HepG2 (cell line): ENCODE data around the gene SSMEM1. TPM values are rescaled to one million over a fixed set of nuclear protein-coding genes. Genes with fewer than 3 reads are reported as not detected.

Experiments
- ATAC-seq: fragments of 200-7000 bp; cut with Tn5 transposase; 3 replicates; pipeline ENCODE4 v1.9.1; 2020; ENCODE audit warnings: mild to moderate bottlenecking, moderate library complexity
- BruUV-seq: library from RNA; stranded (reverse); fragments of 400-500 nt; replicated peaks from 2 replicates; lab custom pipeline; 2021; lab: Mats Ljungman, UMichigan
- CTCF ChIA-PET: fragments of 300-600 bp; formaldehyde crosslinking; extraction: SDS; loops from one replicate; lab custom pipeline; 2021; ENCODE audit warnings: low total read pairs, inconsistent platforms, low intra/inter-chr PET ratio; lab: Yijun Ruan, JAX
- POLR2A ChIA-PET: fragments of 350-600 bp; sonication (Branson Sonifier 250); formaldehyde crosslinking; loops from one replicate; lab custom pipeline; 2020; ENCODE audit warnings: antibody characterized with exemption, inconsistent platforms; lab: Yijun Ruan, JAX
- DNase-seq: peaks from one replicate; pipeline ENCODE4 v3.0.0-alpha.2; 2015; ENCODE audit warnings: low spot score
- FAIRE-seq: peaks from 3 replicates; lab custom pipeline; 2011; peaks lifted over from hg19 to GRCh38; lab: Jason Lieb, UNC
- H2AFZ ChIP-seq: one replicate; pipeline ENCODE4 v1.6.1; 2011; ENCODE audit warnings: low read length, inconsistent platforms
- H3K27ac ChIP-seq: fragments of 300-600 bp; 3 replicates; pipeline ENCODE4 v1.8.0; 2011; ENCODE audit warnings: mixed run types, mild to moderate bottlenecking, mixed read lengths, low read length, inconsistent platforms; ENCODE audit not compliant: insufficient read depth; ENCODE audit errors: extremely low read length
- H3K27me3 ChIP-seq, 2 experiments: fragments of 200-600 bp in 1 of 2; 2 replicates in 1 of 2; 3 replicates in 1 of 2; pipeline versions ENCODE4 v1.6.0 to v1.8.0; 2011; ENCODE audit warnings: low read length in 2 of 2, mild to moderate bottlenecking in 2 of 2, moderate library complexity in 2 of 2, inconsistent platforms in 1 of 2; ENCODE audit not compliant: insufficient read depth in 2 of 2, control insufficient read depth in 1 of 2
- H3K36me3 ChIP-seq, 2 experiments: fragments of 200-600 bp in 1 of 2; replicated peaks in 1 of 2; 2 replicates in 1 of 2; 3 replicates in 1 of 2; pipeline versions ENCODE4 v1.5.1 to v1.8.0; 2011; ENCODE audit warnings: low read length in 2 of 2, inconsistent platforms in 1 of 2; ENCODE audit not compliant: insufficient read depth in 2 of 2, control insufficient read depth in 1 of 2
- H3K4me1 ChIP-seq: 2 replicates; pipeline ENCODE4 v1.5.1; 2012; ENCODE audit warnings: low read length, inconsistent platforms; ENCODE audit not compliant: insufficient read depth
- H3K4me2 ChIP-seq: 2 replicates; pipeline ENCODE4 v1.6.0; 2011; ENCODE audit warnings: low read depth, low read length, inconsistent platforms
- H3K4me3 ChIP-seq, 3 experiments: fragments of 200-600 bp in 1 of 3; sonication (generic), shearing (Covaris generic) in 1 of 3; replicated peaks in 1 of 3; 2 replicates each; pipeline ENCODE4 v1.5.1; 2011 to 2016; ENCODE audit warnings: low read length in 3 of 3, inconsistent platforms in 2 of 3, low read depth in 2 of 3, mild to moderate bottlenecking in 2 of 3, control low read depth in 1 of 3, mixed read lengths in 1 of 3; ENCODE audit not compliant: insufficient read depth in 1 of 3
- H3K79me2 ChIP-seq: one replicate; pipeline ENCODE4 v1.6.1; 2011; ENCODE audit warnings: low read length, inconsistent platforms; ENCODE audit not compliant: insufficient read depth
- H3K9ac ChIP-seq: 2 replicates; pipeline ENCODE4 v1.6.0; 2011; ENCODE audit warnings: mild to moderate bottlenecking, low read depth, low read length, inconsistent platforms; ENCODE audit not compliant: insufficient read depth
- H3K9me3 ChIP-seq: 2 replicates; pipeline ENCODE4 v1.5.1; 2012; ENCODE audit warnings: mild to moderate bottlenecking, low read length
- H4K20me1 ChIP-seq: 2 replicates; pipeline ENCODE4 v1.6.0; 2011; ENCODE audit warnings: inconsistent platforms, mild to moderate bottlenecking, low read length, moderate library complexity; ENCODE audit not compliant: insufficient read depth
- ARID5B ChIP-seq: IDR thresholded peaks from 2 replicates; pipeline ENCODE4 v1.4.0; 2020; ENCODE audit warnings: mild to moderate bottlenecking, missing genetic modification reagents
- FOXA1 ChIP-seq, 2 experiments: fragments of 450-650 bp in 1 of 2; sonication (generic) in 1 of 2; formaldehyde crosslinking in 1 of 2; IDR thresholded peaks; 2 replicates each; pipeline versions ENCODE4 v1.4.0 to v1.6.1; 2016 to 2020; ENCODE audit warnings: missing genetic modification reagents in 1 of 2
- HIC2 ChIP-seq: sonication (generic); formaldehyde crosslinking; IDR thresholded peaks from 2 replicates; pipeline ENCODE4 v1.9.0; 2022; ENCODE audit warnings: low read depth, missing genetic modification reagents
- MTA3 ChIP-seq: sonication (generic); formaldehyde crosslinking; IDR thresholded peaks from 2 replicates; pipeline ENCODE4 v1.4.0; 2020; ENCODE audit warnings: missing genetic modification reagents
- SATB2 ChIP-seq: sonication (generic); formaldehyde crosslinking; IDR thresholded peaks from 2 replicates; pipeline ENCODE4 v1.5.0; 2020; ENCODE audit warnings: missing genetic modification reagents
- ZBTB1 ChIP-seq: sonication (generic); formaldehyde crosslinking; IDR thresholded peaks from 2 replicates; pipeline ENCODE4 v1.4.0; 2020; ENCODE audit warnings: missing genetic modification reagents, borderline replicate concordance
- ZBTB14 ChIP-seq: sonication (generic); formaldehyde crosslinking; IDR thresholded peaks from 2 replicates; pipeline ENCODE4 v1.4.0; 2020; ENCODE audit warnings: missing genetic modification reagents
- ZBTB21 ChIP-seq: sonication (generic); formaldehyde crosslinking; IDR thresholded peaks from 2 replicates; pipeline ENCODE4 v1.4.0; 2020; ENCODE audit warnings: missing genetic modification reagents
- ZNF263 ChIP-seq: sonication (generic); formaldehyde crosslinking; IDR thresholded peaks from 2 replicates; pipeline ENCODE4 v1.4.0; 2020; ENCODE audit warnings: missing genetic modification reagents
- ZNF281 ChIP-seq: sonication (generic); formaldehyde crosslinking; IDR thresholded peaks from 2 replicates; pipeline ENCODE4 v1.4.0; 2020; ENCODE audit warnings: missing genetic modification reagents, borderline replicate concordance
- WGBS: methylation state at CpG from one replicate; pipeline ENCODE4 v1.1.6; 2017; ENCODE audit warnings: low lambda C conversion rate; 5-methylcytosine and 5-hydroxymethylcytosine counted together
- in situ Hi-C: cut with HindIII; loops from 2 replicates; pipeline ENCODE4 v1.10.0; 2017; ENCODE audit warnings: low pct_unique_long_range_greater_than_20kb; ENCODE audit not compliant: extremely low pct_ligation_motif_present
- intact Hi-C: fragments of 100-400 bp; cut with micrococcal nuclease; formaldehyde crosslinking; loops from one replicate; pipeline ENCODE4 v1.10.0; 2022; ENCODE audit not compliant: unreplicated experiment
- polyA plus RNA-seq, 8 experiments: library from polyadenylated mRNA; depleted of rRNA in 3 of 8; stranded (reverse) in 7 of 8; unstranded in 1 of 8; fragments of >200 nt; fragmentation: Illumina TruSeq in 4 of 8; extraction: Trizol in 4 of 8; gene quantifications; 2 replicates each; pipeline versions ENCODE4 v1.2.1 to v1.2.3, GENCODE V29; 2011 to 2016; ENCODE audit warnings: low read depth in 4 of 8, missing spikeins in 1 of 8, mixed read lengths in 1 of 8; ENCODE audit not compliant: insufficient read depth in 1 of 8
- total RNA-seq, 5 experiments: library from RNA; depleted of rRNA; stranded (reverse); fragments of >200 nt; fragmentation: Illumina TruSeq; extraction: Trizol; gene quantifications; 2 replicates each; pipeline ENCODE4 v1.2.3, GENCODE V29; 2016; ENCODE audit warnings: low read depth in 1 of 5

Gene SSMEM1
- total and polyA plus RNA-seq, 2 of the 13 experiments (the other 11 are each of a cell fraction or from before 2014, with no cell fraction given) = not detected

GRCh38 chr7:130254555-130254954 lies 46.9 kb downstream of the SSMEM1 start:
- Histone ChIP-seq H3K4me2 (peak overlapping the region; percentile 63), H3K27me3 (no peaks in the 10 kb centered on the region), H4K20me1 (no peaks in the 10 kb centered on the region), H3K36me3 (no peaks in the 10 kb centered on the region), H3K4me1 (peaks cover 8% of the 10 kb centered on the region; the same call in 1 of the 2 replicates), H3K9me3 (no peaks in the 10 kb centered on the region), H3K9ac (no peak overlapping the region), H3K4me3 (peak overlapping the region in 1 of 3 experiments; percentile 50; a peak in 2 of 6 replicates), H3K79me2 (no peaks in the 10 kb centered on the region), H2AFZ (peak overlapping the region; percentile 54), H3K27ac (no peak overlapping the region)
- ChIA-PET CTCF (no interaction called here), POLR2A (interaction anchor here (0.6 kb wide), 1 partner anchor 507 kb away, joined by 3 read pairs; no protein-coding TSS in a partner anchor)
- ATAC-seq = no peak; the same call in 2 of the 3 replicates
- BruUV-seq = no TSS peak
- no peak for FAIRE-seq
- intact Hi-C loops (no loop called here), in situ Hi-C loops (no loop called here)
- 61% methylated on average over 3 of the region's 6 CpGs for WGBS
- no peak for DNase-seq
- TF ChIP-seq ZNF263 (no peak), FOXA1 (IDR thresholded peaks at IDR 0.05) (no peak), FOXA1 (CRISPR knock-in tag; IDR thresholded peaks at IDR 0.05) (peak; percentile 56; the same call in 1 of the 2 replicates), ZBTB1 (CRISPR knock-in tag) (no peak), ZNF281 (CRISPR knock-in tag) (peak; percentile 91), ZBTB21 (no peak), SATB2 (CRISPR knock-in tag) (no peak), ZBTB14 (CRISPR knock-in tag) (no peak), MTA3 (CRISPR knock-in tag) (no peak), ARID5B (CRISPR knock-in tag) (0 out of 2 replicates have a peak, but pooled peaks have one; percentile 31), HIC2 (CRISPR knock-in tag) (0 out of 2 replicates have a peak, but pooled peaks have one; percentile 34)
